GM19372 (cell line): ENCODE data around the gene CHIA.
"Not testable (repeated sequence)": the region's sequence is repeated elsewhere in the genome, so short reads cannot be mapped to it uniquely, and the experiment has no call there.

Experiments used
- ATAC-seq: cut with Tn5 transposase; IDR thresholded peaks from one replicate; pipeline ENCODE4 v1.9.1; 2021; ENCODE audit warnings: mild to moderate bottlenecking, low read depth, moderate library complexity; ENCODE audit not compliant: unreplicated experiment

Gene CHIA

GRCh38 chr1:111360257-111360656, 69.6 kb downstream of the CHIA start:
- ATAC-seq = not testable (repeated sequence)

GRCh38 chr1:111361761-111362160, 71.1 kb downstream of the CHIA start:
- ATAC-seq = no peak

GRCh38 chr1:111364690-111365089, 74.0 kb downstream of the CHIA start:
- no peak for ATAC-seq

GRCh38 chr1:111366256-111366655, 75.6 kb downstream of the CHIA start:
- ATAC-seq = no peak

GRCh38 chr1:111369177-111369576, 78.5 kb downstream of the CHIA start:
- ATAC-seq = no peak

GRCh38 chr1:111369645-111370044, 79.0 kb downstream of the CHIA start:
- no peak for ATAC-seq
